ENCODE data around the gene BDKRB2. TPM values are rescaled to one million over a fixed set of nuclear protein-coding genes. Genes with fewer than 3 reads are reported as not detected.

The BDKRB2 gene
- total RNA-seq, 1 experiment from 2014 or later = 0.05 TPM

GRCh38 chr14:96202441-96203094 is 2.1 kb upstream of the BDKRB2 start:
- CTCF ChIA-PET = no interaction called here

GRCh38 chr14:96203116-96203515 is 1.5 kb upstream of the BDKRB2 start:
- Histone ChIP-seq H3K36me3 (ENCODE audit: control insufficient read depth, insufficient read depth, low read length) (no peaks in the 10 kb centered on the region), H3K27me3 (ENCODE audit: control insufficient read depth, insufficient read depth, low read length) (no peaks in the 10 kb centered on the region), H3K9me3 (ENCODE audit: control insufficient read depth, insufficient read depth, low read depth, low read length) (no peaks in the 10 kb centered on the region), H3K4me3 (ENCODE audit: low read depth in 2 of 2, low read length in 2 of 2) (no peak overlapping the region), H3K27ac (ENCODE audit: low read length) (no peak overlapping the region), H3K4me1 (ENCODE audit: control insufficient read depth, insufficient read depth, low read length) (no peaks in the 10 kb centered on the region)
- intact Hi-C loops (cut with micrococcal nuclease; ENCODE audit: unreplicated experiment) (no loop called here), in situ Hi-C loops (cut with HindIII; ENCODE audit: low pct_unique_long_range_greater_than_20kb, low sequenced_read_pairs) (no loop called here)
- ATAC-seq (no peak), DNase-seq (ENCODE audit: low read depth, low spot score) (no peak)
- CTCF ChIA-PET = no interaction called here
- POLR2A ChIA-PET = no interaction called here
- TF ChIP-seq SIN3A (IDR thresholded peaks at IDR 0.05; ENCODE audit: borderline replicate concordance, insufficient read depth, low read depth, low read length) = no peak
- no peak for TF ChIP-seq TCF7L2 (IDR thresholded peaks at IDR 0.05; ENCODE audit: low read depth, low read length)
- TF ChIP-seq, protein P1, sequence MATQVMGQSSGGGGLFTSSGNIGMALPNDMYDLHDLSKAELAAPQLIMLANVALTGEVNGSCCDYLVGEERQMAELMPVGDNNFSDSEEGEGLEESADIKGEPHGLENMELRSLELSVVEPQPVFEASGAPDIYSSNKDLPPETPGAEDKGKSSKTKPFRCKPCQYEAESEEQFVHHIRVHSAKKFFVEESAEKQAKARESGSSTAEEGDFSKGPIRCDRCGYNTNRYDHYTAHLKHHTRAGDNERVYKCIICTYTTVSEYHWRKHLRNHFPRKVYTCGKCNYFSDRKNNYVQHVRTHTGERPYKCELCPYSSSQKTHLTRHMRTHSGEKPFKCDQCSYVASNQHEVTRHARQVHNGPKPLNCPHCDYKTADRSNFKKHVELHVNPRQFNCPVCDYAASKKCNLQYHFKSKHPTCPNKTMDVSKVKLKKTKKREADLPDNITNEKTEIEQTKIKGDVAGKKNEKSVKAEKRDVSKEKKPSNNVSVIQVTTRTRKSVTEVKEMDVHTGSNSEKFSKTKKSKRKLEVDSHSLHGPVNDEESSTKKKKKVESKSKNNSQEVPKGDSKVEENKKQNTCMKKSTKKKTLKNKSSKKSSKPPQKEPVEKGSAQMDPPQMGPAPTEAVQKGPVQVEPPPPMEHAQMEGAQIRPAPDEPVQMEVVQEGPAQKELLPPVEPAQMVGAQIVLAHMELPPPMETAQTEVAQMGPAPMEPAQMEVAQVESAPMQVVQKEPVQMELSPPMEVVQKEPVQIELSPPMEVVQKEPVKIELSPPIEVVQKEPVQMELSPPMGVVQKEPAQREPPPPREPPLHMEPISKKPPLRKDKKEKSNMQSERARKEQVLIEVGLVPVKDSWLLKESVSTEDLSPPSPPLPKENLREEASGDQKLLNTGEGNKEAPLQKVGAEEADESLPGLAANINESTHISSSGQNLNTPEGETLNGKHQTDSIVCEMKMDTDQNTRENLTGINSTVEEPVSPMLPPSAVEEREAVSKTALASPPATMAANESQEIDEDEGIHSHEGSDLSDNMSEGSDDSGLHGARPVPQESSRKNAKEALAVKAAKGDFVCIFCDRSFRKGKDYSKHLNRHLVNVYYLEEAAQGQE (IDR thresholded peaks at IDR 0.05; ENCODE audit: insufficient read depth in 1 of 2, low read depth in 2 of 2, low read length in 1 of 2) = no peak
- no peak for TF ChIP-seq POLR2AphosphoS5 (IDR thresholded peaks at IDR 0.05; ENCODE audit: low read depth, low read length)
- TF ChIP-seq, protein P2, sequence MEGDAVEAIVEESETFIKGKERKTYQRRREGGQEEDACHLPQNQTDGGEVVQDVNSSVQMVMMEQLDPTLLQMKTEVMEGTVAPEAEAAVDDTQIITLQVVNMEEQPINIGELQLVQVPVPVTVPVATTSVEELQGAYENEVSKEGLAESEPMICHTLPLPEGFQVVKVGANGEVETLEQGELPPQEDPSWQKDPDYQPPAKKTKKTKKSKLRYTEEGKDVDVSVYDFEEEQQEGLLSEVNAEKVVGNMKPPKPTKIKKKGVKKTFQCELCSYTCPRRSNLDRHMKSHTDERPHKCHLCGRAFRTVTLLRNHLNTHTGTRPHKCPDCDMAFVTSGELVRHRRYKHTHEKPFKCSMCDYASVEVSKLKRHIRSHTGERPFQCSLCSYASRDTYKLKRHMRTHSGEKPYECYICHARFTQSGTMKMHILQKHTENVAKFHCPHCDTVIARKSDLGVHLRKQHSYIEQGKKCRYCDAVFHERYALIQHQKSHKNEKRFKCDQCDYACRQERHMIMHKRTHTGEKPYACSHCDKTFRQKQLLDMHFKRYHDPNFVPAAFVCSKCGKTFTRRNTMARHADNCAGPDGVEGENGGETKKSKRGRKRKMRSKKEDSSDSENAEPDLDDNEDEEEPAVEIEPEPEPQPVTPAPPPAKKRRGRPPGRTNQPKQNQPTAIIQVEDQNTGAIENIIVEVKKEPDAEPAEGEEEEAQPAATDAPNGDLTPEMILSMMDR (IDR thresholded peaks at IDR 0.05) = no peak
- BruUV-seq (replicated peaks) = no TSS peak

More at GRCh38 chr14:96202441-96203094, 2.1 kb upstream of the BDKRB2 start:
- Histone ChIP-seq H3K4me3 (ENCODE audit: low read depth in 2 of 2, low read length in 2 of 2) (no peak overlapping the region), H3K4me1 (ENCODE audit: control insufficient read depth, insufficient read depth, low read length) (no peaks in the 10 kb centered on the region), H3K27ac (ENCODE audit: low read length) (no peak overlapping the region), H3K9me3 (ENCODE audit: control insufficient read depth, insufficient read depth, low read depth, low read length) (no peaks in the 10 kb centered on the region), H3K36me3 (ENCODE audit: control insufficient read depth, insufficient read depth, low read length) (no peaks in the 10 kb centered on the region), H3K27me3 (ENCODE audit: control insufficient read depth, insufficient read depth, low read length) (no peaks in the 10 kb centered on the region)
- TF ChIP-seq, protein P2 (IDR thresholded peaks at IDR 0.05) = no peak
- TF ChIP-seq, protein P1 (IDR thresholded peaks at IDR 0.05; ENCODE audit: insufficient read depth in 1 of 2, low read depth in 2 of 2, low read length in 1 of 2) = no peak
- no peak for TF ChIP-seq SIN3A (IDR thresholded peaks at IDR 0.05; ENCODE audit: borderline replicate concordance, insufficient read depth, low read depth, low read length)
- TF ChIP-seq POLR2AphosphoS5 (IDR thresholded peaks at IDR 0.05; ENCODE audit: low read depth, low read length) = no peak
- no peak for TF ChIP-seq TCF7L2 (IDR thresholded peaks at IDR 0.05; ENCODE audit: low read depth, low read length)
- POLR2A ChIA-PET = no interaction called here
- DNase-seq (ENCODE audit: low read depth, low spot score) = no peak
- in situ Hi-C loops (cut with HindIII; ENCODE audit: low pct_unique_long_range_greater_than_20kb, low sequenced_read_pairs) (no loop called here), intact Hi-C loops (cut with micrococcal nuclease; ENCODE audit: unreplicated experiment) (no loop called here)
- no TSS peak for BruUV-seq (replicated peaks)
- no peak for ATAC-seq
